ENCODE results near the gene ABHD8.

DNA sequence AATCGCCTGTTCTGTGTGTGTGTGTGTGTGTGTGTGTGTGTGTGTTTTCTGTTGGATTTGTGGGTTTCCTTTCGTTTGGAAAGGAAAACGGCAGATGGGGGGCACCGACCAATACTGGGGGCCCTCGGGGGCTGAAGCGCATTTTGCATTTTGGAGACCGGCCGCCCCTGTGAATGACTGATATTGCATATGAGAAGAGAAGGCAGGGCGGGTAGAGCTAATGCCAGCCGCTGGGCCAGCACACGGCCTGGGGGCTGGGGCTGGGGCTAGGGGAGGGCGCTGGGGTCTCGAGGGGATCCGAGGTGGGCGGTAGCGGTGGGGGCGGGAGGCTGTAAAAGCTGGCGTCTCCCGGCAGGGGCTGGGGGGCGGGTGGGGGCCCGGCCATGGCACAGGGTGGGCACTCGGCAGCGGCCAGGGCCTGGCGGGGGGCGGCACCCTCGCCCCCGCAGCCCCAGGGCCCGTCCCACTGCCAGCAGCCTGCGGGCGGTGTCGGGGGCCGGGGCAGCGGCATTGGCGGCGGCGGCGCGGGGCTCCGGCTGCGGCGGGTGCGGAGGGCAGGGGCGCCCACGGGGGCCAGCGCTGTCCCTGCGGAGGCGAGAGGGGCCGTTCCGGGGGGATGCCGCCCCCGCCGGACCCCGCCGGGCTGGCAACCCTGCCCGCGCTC is 20.2 kb upstream of the ABHD8 start:
- TF ChIP-seq ARID5B (CRISPR knock-in tag; IDR thresholded peaks at IDR 0.05): no peak
- TF ChIP-seq, protein P1, sequence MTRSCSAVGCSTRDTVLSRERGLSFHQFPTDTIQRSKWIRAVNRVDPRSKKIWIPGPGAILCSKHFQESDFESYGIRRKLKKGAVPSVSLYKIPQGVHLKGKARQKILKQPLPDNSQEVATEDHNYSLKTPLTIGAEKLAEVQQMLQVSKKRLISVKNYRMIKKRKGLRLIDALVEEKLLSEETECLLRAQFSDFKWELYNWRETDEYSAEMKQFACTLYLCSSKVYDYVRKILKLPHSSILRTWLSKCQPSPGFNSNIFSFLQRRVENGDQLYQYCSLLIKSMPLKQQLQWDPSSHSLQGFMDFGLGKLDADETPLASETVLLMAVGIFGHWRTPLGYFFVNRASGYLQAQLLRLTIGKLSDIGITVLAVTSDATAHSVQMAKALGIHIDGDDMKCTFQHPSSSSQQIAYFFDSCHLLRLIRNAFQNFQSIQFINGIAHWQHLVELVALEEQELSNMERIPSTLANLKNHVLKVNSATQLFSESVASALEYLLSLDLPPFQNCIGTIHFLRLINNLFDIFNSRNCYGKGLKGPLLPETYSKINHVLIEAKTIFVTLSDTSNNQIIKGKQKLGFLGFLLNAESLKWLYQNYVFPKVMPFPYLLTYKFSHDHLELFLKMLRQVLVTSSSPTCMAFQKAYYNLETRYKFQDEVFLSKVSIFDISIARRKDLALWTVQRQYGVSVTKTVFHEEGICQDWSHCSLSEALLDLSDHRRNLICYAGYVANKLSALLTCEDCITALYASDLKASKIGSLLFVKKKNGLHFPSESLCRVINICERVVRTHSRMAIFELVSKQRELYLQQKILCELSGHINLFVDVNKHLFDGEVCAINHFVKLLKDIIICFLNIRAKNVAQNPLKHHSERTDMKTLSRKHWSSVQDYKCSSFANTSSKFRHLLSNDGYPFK (CRISPR knock-in tag; IDR thresholded peaks at IDR 0.05; ENCODE audit: borderline replicate concordance): no peak
